NAMALWA (cell line): ENCODE measurements around the gene FKBP15.
"Not testable (repeated sequence)": the region's sequence is repeated elsewhere in the genome, so short reads cannot be mapped to it uniquely, and the experiment has no call there.

Experiments used
- DNase-seq: peaks from one replicate; pipeline ENCODE4 v3.0.0-alpha.2; 2015; ENCODE audit warnings: low spot score

FKBP15 gene

DNA sequence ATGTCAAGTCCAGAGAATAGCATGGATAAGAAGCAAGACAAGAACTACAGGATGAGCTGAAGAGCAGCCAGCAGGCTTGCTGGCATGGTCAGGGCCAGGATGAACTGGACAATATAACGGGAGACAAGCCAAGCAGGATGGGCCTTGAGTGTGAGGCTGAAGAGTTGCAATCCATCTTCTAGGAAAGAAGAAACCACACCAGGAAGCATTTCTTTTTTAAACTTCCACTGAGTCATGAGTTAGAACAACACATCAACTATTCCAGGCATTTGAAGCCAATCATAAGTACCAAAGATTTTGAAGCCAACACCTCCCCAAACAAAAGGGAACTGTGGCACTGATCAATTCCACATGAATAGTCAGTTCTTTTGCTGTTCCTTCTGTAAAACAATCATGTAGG, 43.0 kb downstream of the FKBP15 start:
- no peak for DNase-seq

DNA sequence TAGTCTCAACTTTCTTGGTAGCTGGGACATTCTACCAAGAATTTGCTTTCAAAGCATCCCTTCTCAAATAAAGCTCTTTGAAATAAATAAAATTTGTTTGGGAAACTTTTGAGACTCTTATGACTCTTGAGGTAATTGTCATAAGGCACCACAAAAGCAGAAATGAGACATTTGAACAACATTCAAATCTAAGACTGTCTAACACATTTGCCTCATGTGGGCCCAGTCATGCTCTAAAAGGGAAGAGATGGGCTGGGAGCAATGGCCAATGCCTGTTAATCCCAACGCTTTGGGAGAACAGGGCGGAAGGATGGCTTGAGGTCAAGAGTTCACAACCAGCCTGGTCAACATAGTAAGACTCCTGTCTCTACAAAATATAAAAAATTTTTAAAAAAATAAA, 43.8 kb downstream of the FKBP15 start:
- no peak for DNase-seq

DNA sequence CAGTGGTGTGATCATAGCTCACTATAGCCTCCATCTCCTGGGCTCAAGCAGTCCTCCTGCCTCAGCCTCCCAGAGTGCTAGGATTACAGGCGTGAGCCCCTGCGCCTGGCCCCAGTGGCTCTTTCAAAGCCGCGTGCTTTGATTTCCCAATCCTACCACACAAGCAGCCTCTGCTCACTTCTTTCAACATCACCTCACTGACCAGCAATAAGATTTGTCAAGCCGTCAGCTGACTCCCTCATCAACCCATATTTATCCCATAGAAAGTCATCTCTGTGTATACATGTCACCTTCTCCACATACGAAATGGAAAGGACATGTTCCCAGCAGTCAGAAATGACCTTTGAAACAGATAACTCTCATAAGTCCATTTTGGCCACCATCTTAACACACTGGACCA, 44.3 kb downstream of the FKBP15 start:
- DNase-seq = no peak

DNA sequence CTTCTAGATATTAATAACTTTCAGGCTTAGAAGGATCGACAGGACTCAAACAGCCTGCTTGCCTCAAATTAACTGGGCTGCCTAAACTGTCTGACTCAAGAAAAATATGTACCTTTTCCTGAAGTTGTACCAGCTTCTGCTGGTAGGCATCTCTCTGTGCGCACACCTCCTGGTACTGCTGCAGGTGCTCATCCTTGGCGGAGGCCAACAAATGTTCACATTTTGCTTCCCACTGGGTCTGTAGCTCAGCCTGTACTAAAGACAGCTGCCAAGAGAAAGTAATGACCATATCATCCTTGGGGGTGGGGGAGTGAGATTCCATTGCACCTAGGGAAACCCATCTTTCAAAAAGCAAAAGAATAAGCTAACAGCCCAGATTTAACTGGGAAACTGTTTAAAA, 47.7 kb downstream of the FKBP15 start:
- DNase-seq = no peak

DNA sequence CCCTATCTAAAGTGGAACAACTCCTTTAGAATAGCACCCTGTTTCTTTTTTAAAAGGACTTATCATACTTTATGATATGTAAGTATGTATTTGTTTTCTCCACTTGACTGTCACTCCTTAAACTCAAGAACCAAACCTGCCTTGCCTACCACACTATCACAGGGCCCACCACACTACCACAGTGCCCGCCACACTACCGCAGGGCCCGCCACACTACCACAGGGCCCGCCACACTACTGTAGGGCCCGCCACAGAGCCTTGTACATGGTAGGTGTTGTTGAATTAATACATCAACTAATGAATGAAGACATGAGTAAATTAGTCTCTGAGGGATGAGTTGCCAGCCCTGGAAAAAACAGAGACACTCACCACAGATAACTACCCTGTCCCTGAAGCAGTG, 52.3 kb downstream of the FKBP15 start:
- no peak for DNase-seq

DNA sequence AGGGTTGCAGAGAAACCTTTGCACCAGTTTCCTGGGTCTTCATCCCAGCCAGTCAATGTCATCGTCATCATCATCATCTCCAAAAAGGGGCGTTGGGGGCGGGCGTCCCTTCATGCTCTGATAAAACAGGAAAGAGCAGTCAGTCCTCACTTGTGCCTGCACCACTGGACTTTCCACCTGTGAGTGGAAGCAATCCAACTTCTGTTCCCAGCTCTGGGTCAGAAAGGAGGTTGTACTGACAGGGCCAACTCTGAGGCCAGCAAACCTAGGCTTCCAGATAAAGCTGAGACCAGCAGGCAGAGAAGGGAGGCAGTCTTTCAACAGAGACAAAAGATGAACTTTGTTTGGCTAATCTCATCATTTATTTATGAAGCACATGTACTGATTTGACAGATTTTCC, 55.0 kb downstream of the FKBP15 start:
- no peak for DNase-seq

DNA sequence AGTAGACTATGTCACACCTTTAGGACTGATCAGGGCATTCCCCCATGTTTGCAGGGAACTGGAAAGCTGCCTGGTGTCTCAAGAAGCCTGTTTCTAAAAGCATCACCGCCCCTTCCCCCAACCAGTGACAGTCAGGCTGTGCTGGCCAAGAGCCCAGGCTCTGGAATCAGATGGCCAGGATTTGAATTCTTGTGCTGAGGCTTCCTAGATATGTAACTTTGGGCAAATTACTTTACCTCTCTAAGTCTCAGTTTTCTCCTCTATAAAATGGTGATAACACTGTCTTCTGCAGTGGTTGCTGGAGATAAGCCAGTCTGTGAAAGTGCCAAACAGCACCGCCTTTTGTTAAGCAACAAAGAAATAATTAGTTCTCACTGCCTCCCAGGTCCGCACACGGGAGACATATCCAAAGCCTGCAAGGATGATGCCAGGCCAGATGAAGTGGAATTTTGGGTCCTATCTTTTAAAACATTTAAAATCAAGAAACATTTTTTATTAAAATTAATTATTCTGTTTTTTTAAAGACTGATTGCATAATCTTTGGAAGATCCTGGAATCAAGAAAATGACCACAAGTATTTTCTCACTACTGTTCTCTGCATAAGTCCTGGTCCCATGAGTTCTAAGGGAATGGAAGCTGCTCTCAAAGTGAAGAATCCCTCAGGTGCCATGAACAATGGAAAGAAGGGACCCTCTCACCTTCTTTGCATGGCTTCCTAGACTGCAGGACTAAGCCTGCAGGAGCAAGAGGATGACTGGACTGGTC, 56.4 kb downstream of the FKBP15 start:
- no peak for DNase-seq

DNA sequence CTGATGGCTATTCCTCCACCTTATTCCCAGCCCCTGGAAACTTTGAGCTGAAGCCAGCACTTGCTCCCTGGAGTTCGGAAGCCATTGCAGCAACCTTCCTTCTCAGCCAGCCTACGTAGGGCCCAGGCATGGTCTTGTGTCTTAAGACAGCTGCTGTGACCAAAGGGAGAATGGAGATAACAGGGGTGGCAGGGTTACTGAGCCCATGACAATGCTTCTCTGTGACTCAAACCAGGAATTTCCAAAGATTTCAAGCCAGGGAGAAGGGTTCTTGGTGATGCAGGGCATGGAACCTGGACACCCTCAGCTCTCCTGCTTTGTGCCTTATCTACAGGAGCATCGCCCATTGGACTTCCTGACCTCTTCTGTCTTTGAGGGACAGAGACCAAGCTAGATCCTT, 58.1 kb downstream of the FKBP15 start:
- DNase-seq = no peak

DNA sequence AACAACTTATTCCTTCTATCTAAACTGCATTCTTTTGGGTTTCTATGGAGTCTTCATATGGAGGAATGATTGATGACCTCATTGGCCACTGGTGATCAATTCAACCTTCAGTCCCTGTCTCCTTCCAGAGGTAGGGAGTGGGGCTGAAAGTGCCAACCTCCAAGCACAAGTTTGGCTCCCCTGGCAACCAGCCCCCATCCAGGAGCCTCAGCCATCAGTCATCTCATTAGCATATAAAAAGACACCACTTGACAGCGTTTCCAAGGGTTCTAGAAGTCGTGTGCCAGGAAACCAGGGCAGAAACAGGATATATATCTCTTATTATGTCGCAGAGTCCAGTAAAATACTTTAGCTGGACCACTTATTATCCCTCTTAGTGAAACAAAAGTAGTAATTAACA, 60.5 kb downstream of the FKBP15 start:
- no peak for DNase-seq

DNA sequence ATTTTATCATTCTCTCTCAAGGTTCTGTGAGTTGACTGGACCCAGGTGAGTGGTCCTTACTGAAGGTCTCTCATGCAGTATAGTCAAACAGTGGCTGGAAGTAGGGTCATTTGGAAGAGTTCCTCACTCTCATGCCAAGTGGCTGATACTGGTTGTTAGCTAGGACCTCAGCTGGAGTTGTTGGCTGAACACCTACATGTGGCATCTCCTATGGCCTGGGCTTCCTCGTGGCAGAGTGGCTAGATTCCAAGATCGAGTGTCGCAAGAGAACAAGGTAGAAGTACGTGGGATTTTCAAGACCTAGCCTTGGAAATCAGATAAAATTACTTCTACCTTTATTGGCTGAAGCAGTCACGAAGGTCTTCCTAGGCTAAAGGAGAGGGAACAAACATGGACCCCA, 62.6 kb downstream of the FKBP15 start:
- no peak for DNase-seq

DNA sequence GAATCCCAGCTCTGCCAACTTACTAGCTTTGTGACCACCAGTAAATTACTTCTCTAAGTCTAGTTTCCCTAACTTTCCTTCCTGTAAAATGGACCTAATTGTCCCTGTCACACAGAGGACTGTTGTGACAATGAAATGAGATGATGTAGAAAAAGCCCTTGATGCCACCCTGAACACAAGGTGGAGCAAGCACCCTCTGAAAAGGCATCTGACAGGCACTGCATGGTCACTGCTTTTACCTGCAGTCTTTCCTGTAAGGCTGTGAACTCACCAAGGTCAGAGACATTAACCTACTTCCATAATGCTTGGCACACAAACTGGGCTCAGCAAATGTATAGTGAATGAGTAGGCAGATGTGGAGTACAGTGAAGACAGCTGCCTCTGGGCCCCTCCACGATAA, 64.2 kb downstream of the FKBP15 start:
- peak; percentile 19 for DNase-seq

DNA sequence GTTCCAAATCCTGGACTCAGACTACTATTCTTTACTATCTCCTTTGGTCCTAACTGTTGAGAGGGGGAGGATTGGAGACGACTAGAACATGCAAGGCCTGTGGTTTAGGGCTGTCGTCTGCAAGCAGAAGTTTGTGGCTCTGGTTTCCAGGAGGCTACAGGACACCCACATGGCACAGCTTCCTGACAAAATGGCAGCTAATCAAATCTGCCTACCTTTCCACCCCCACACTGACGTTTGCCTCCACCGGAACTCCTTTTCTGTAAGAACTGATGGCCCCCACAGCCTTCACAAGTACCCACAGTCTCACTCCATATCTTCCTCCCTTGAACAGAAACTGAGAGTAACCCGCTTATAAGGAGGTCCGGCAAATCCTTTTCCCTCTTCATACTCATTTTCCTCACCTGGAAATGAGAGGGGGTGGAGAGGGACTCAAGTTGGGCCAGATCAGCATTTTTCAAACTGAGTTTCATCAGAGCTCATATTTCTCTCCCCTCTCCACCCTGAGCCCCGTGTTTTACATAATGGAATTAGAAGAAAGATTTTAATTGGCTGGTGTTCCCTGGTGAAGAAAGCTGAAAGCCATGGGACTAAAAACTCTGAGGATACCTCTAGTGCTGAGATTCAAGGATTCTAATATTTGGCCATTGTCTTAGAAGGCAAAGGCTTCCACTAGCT, 65.0 kb downstream of the FKBP15 start:
- no peak for DNase-seq

DNA sequence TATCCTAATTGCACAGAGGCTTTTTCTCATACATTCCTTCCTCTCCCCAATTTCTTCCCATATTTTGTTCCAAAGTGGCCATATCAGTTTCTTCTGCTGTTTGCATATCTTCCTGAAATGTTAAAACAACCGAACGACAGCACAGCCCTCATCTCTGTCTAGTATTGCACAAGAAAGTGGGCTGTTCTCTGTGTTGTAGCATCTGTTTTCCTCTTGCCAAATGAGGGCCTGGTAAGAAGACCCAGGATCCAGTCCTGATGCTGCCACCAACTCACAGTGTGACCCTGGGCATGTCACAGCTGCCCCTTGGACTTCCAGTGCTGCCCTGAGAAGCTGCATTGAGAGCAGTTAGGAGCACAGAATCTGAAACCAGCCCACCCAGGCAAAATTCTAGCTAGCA, 66.1 kb downstream of the FKBP15 start:
- DNase-seq = no peak

DNA sequence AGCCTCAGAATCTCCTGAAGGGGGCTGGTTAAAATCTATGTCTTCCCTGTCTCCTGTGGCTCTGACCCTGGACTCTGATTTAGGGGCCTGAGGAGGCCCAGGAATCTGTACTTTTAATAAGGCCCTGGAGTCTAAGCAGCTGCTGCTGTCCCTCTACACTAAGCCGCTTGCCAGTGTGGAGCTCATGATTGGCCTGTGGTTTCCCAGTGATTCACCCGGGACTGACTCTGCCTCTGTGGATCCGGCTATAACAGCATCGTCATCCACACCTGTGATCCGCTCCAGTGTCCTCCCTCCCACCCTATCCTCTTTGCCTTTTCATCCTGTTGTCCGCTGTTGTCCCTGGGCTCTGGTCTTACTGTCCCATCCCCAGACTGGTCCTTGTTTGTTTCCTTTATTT, 66.6 kb downstream of the FKBP15 start:
- no peak for DNase-seq

DNA sequence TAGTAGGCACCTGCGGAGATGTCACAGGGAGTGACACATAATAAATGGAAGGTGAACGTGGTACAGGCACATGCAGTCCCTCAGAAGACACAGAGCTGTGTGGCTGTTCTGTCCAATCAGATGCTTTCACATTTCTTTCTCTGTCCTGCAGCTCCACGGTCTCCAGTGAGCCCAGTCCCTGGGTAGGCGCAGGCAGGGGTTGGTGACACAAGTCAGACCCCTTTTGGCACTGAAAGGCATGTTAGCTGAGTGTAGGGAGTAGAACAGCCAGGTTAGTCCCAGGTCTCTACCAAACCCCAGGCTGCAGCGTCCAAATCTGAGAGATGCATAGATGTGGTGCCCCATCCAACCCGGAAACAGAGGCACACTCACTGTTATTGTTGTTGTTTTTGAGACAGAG, 67.5 kb downstream of the FKBP15 start:
- no peak for DNase-seq

DNA sequence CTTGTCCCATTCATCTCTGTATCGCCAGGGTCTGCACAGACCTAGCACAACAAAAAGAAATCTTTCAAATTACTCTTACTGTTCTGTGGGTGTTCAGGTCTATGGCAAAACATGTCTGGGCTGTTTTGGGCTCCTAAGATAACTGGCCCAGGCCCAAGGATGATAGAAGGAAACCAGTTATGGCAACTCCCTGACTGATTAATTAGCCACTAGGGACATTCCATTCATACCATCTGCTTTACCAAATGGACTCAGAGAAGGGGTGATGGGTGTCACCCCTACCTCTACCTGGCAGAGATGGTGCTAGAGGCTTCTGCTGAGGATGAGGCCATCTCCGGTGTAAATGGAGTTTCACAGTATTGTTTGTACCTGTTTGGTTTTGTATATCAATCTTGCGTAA, 68.4 kb downstream of the FKBP15 start:
- DNase-seq = no peak

DNA sequence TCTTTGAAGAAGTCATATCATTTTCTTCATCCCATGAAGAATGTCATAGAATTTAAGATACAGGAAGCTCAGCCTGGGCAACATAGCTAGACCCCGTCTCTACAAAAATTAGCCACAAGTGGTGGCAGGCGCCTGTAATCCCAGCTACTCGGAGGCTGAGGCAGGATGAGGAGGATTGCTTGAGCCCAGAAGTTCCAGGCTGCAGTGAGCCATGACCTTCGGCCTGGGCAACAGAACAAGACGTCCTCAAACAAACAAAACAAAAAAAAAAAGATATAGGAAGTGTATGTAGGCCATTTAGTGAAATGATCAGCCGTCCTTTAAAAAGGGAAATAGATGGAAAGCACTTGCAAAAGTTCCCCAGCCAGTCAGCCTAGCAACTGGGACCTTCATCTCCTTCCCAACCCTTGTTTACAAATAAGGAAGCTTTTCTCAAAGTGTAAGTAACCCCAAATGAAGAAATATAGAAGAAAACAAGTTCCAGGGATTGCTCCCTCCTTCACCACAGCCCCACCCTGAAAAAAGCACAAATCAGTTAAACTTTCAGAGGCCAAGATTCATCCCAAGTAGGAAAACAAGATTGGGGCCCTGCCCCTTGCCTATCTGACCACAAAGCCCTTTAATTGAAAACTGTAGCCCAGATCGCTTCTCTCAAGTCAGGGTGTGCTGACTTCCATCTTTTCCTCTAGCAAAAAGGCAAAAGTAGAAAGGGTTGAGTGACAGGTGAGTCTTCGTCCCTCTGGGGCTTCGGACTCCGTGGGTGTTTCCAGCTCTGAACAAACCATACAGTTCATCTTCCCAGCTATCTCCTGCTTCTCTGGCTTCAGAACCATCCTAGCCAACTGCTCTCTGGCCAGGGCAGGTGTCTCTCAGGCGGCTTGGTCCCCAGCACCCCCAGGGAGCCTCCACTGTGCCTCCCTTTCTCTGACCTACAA, 69.1 kb downstream of the FKBP15 start:
- no peak for DNase-seq

DNA sequence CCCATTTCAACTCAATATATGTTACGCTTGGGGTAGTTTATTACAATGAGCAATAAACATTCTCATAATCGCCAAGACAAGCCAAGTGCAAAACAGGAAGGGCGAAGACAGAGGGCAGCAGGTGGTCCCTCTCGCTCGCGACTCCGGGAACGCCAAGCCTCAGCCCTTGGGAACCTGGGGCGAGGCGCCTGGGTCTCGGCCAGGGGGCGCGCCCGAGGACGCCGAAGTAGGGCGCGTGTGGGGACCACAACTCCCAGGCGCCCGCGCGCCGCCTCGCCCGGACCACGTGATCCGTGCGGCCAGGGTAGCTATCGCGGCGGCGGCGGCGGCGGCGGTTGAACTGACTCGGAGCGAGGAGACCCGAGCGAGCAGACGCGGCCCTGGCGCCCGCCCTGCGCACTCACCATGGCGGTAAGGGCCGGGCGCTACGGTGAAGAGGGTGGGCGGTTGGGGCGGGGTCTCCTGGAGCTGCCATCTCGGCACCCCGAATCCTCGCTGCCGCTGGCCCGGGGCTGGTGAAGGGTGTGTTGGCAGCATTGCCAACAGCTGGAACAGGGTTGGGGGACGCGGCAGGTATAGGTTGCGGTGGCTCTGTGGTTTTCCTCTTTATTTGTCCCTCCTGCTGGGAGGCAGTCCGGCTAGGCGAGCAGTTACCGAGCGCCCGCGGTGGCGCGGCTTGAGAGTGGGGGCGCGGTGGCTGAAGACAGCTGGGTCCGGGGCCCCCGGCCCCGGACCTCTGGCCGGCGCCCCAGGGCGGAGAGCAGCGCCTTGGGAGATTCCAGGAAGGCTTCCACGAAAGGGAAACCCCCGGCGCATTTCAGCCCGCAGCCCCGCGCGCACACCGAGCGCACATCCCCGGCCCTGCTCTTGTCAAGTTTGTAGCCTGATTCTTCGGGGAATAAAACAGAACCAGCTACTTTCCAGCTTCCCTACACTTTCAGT, 70.1 kb downstream of the FKBP15 start, which contains the start of gene SLC31A2:
TSS of gene SLC31A2 (plus strand) at position 338 of the 942 bp plus-strand sequence. CDS start at position 406, 68 bp downstream.
- peak; percentile 91 for DNase-seq

DNA sequence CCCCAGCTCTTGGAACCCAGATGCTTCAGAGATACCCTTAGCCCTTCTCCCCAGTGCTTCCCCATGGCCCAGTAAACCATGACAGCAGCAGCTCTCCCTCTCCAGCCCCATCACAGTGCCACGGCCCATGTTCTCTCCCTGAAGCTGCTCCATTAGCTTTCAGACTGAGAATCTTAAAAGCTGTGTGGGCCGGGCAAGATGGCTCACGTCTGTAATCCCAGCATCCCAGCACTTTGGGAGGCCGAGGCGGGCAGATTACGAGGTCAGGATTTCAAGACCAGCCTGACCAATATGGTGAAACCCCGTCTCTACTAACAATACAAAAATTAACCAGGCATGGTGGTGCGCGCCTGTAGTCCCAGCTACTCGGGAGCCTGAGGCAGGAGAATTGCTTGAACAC, 71.5 kb downstream of the FKBP15 start:
- not testable (repeated sequence) for DNase-seq

DNA sequence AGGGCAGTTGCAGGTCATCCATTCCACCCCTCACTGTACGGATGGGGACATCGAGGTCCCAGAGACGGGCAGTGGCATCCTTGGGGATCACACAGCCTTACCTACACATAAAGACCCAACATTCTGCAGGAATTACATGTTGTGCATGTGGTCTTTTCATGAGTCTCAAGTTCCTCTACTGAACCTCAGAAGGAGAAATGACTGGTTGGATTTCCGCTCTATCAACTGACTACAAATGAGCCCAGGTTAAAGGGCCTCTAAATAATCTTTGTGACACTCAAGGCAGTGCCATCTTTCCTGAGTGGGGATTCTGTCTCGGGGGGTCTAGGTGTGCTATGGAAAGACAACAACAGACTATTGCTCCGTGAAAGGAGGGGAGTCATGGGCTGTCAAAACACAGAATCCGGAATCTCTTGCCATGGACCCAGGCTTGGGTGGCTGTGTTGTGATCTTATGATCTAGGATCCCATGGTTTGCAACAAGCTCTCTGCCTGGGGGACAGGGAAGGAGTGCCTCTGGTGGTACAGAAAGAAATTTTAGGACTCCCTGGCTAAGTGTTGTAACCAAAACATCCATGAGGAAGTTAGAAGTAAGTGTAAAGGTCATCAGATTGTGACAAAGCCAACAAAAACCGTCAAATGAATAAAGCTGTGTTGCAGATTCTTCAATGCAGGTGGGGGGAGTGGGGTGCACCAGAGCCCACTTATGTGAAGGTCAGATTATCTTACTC, 72.1 kb downstream of the FKBP15 start:
- no peak for DNase-seq

DNA sequence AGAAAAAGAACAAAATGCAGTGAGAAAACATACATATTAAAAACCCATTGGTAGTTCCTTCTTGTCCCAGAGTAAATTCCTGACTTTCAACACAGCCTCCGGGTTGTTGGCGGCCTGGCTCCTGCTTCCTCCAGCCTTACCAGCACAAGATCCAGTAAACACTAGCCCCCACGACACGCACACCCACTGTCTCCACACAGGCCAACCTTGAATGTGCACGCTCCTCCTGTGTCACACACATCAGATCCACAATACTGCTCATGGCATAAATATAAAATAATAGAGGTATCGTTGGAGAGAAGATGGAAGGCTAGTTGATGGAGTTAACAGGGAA, 72.7 kb downstream of the FKBP15 start:
- no peak for DNase-seq
